ENCODE data around the gene BBS9. TPM values are rescaled to one million over a fixed set of nuclear protein-coding genes. Genes with fewer than 3 reads are reported as not detected.
"Not testable (repeated sequence)": the region's sequence is repeated elsewhere in the genome, so short reads cannot be mapped to it uniquely, and the experiment has no call there.

Gene BBS9
- total RNA-seq, 1 donor from 2014 or later = 21.1 TPM

GRCh38 chr7:33089142-33089541 is 40.2 kb upstream of the BBS9 start:
- Mint-ChIP-seq H3K27me3 (ENCODE audit: unreplicated experiment) (no peaks in the 10 kb centered on the region), H3K27ac (ENCODE audit: unreplicated experiment) (no peak overlapping the region), H3K36me3 (ENCODE audit: unreplicated experiment) (no peaks in the 10 kb centered on the region), H3K4me3 (ENCODE audit: unreplicated experiment) (no peak overlapping the region), H3K4me1 (ENCODE audit: low read depth, unreplicated experiment) (no peaks in the 10 kb centered on the region), H3K9me3 (ENCODE audit: unreplicated experiment) (peaks cover 3% of the 10 kb centered on the region)
- TF ChIP-seq CTCF (IDR thresholded peaks at IDR 0.05; ENCODE audit: partially characterized antibody, unreplicated experiment) = no peak
- DNase-seq = no peak

GRCh38 chr7:33091111-33091531 is 38.2 kb upstream of the BBS9 start:
- Mint-ChIP-seq H3K4me1 (ENCODE audit: low read depth, unreplicated experiment) (no peaks in the 10 kb centered on the region), H3K4me3 (ENCODE audit: unreplicated experiment) (no peak overlapping the region), H3K27ac (ENCODE audit: unreplicated experiment) (no peak overlapping the region), H3K9me3 (ENCODE audit: unreplicated experiment) (peaks cover 3% of the 10 kb centered on the region), H3K36me3 (ENCODE audit: unreplicated experiment) (no peaks in the 10 kb centered on the region), H3K27me3 (ENCODE audit: unreplicated experiment) (no peaks in the 10 kb centered on the region)
- no peak for TF ChIP-seq CTCF (IDR thresholded peaks at IDR 0.05; ENCODE audit: partially characterized antibody, unreplicated experiment)
- no peak for DNase-seq

- Mint-ChIP-seq H3K36me3 (ENCODE audit: unreplicated experiment) (no peaks in the 10 kb centered on the region), H3K4me1 (ENCODE audit: low read depth, unreplicated experiment) (no peaks in the 10 kb centered on the region), H3K9me3 (ENCODE audit: unreplicated experiment) (peaks cover 3% of the 10 kb centered on the region), H3K27me3 (ENCODE audit: unreplicated experiment) (no peaks in the 10 kb centered on the region), H3K4me3 (ENCODE audit: unreplicated experiment) (no peak overlapping the region), H3K27ac (ENCODE audit: unreplicated experiment) (no peak overlapping the region)
- TF ChIP-seq CTCF (IDR thresholded peaks at IDR 0.05; ENCODE audit: partially characterized antibody, unreplicated experiment) = no peak
- DNase-seq = no peak
Measured at GRCh38 chr7:33091641-33092191, 37.6 kb upstream of the BBS9 start.

GRCh38 chr7:33093266-33093665 is 36.1 kb upstream of the BBS9 start:
- H3K27ac Mint-ChIP-seq (ENCODE audit: unreplicated experiment) = peak overlapping the region; percentile 44
- peaks cover 3% of the 10 kb centered on the region for H3K9me3 Mint-ChIP-seq (ENCODE audit: unreplicated experiment)
- H3K36me3 Mint-ChIP-seq (ENCODE audit: unreplicated experiment) = no peaks in the 10 kb centered on the region
- DNase-seq = no peak
- H3K4me1 Mint-ChIP-seq (ENCODE audit: low read depth, unreplicated experiment) = no peaks in the 10 kb centered on the region
- H3K27me3 Mint-ChIP-seq (ENCODE audit: unreplicated experiment) = no peaks in the 10 kb centered on the region
- H3K4me3 Mint-ChIP-seq (ENCODE audit: unreplicated experiment) = no peak overlapping the region
- no peak for TF ChIP-seq CTCF (IDR thresholded peaks at IDR 0.05; ENCODE audit: partially characterized antibody, unreplicated experiment)

- not testable (repeated sequence) for H3K4me3 Mint-ChIP-seq (ENCODE audit: unreplicated experiment); H3K4me1 Mint-ChIP-seq (ENCODE audit: low read depth, unreplicated experiment); H3K9me3 Mint-ChIP-seq (ENCODE audit: unreplicated experiment); H3K27ac Mint-ChIP-seq (ENCODE audit: unreplicated experiment); DNase-seq; H3K27me3 Mint-ChIP-seq (ENCODE audit: unreplicated experiment); H3K36me3 Mint-ChIP-seq (ENCODE audit: unreplicated experiment)
Measured at GRCh38 chr7:33094745-33095275, 34.6 kb upstream of the BBS9 start.

Measured in glutamatergic neuron (in vitro differentiated cells).